ENCODE measurements around the gene ZNF335. TPM values are rescaled to one million over a fixed set of nuclear protein-coding genes. Genes with fewer than 3 reads are reported as not detected.
A peak's percentile ranks its signal among the peaks of the same experiment; 100 is the strongest.

ZNF335 gene
- total and polyA plus RNA-seq, 2 of the 8 experiments (the other 6 are each of a cell fraction or from before 2014, with no cell fraction given) = 12.4 to 14.6 TPM

GRCh38 chr20:45987108-45987780, 15.2 kb upstream of the ZNF335 start:
- no peaks in the 10 kb centered on the region; the same call in 1 of the 2 replicates for H3K23me2 ChIP-seq (ENCODE audit: low read depth, low read length)
- H2BK120ac ChIP-seq (replicated peaks; ENCODE audit: low read depth, low read length) = no peak overlapping the region
- H3K79me2 ChIP-seq (ENCODE audit: control insufficient read depth in 1 of 2, insufficient read depth in 2 of 2, low read length in 2 of 2) = no peaks in the 10 kb centered on the region
- no peak overlapping the region for H3K56ac ChIP-seq (replicated peaks; ENCODE audit: insufficient read length, low read depth, low read length)
- no peak overlapping the region for H2BK5ac ChIP-seq (ENCODE audit: low read depth, low read length)
- H3K9ac ChIP-seq (replicated peaks in 1 of 4; ENCODE audit: extremely low read depth in 1 of 4, low read depth in 3 of 4, low read length in 3 of 4) = no peak overlapping the region
- H2BK12ac ChIP-seq (ENCODE audit: low read depth, low read length) = no peak overlapping the region
- H4K20me1 ChIP-seq (replicated peaks in 1 of 2; ENCODE audit: control insufficient read depth in 1 of 2, insufficient read depth in 2 of 2, low read length in 2 of 2) = no peaks in the 10 kb centered on the region
- no peaks in the 10 kb centered on the region for H3K27me3 ChIP-seq (replicated peaks in 1 of 4; ENCODE audit: control insufficient read depth in 3 of 4, extremely low read depth in 1 of 4, insufficient read depth in 3 of 4, low read length in 3 of 4)
- no peak overlapping the region for H3K27ac ChIP-seq (ENCODE audit: low read depth, low read length)
- ChIA-PET POLR2A (ENCODE audit: partially characterized antibody) (interaction anchor here (0.6 to 1.8 kb wide), 13 partner anchors 12 to 71 kb away, joined by 3 to 12 read pairs (median 3); partner anchors contain the start of gene PCIF1), CTCF (ENCODE audit: partially characterized antibody) (interaction anchor here (0.5 to 12.8 kb wide), 31 partner anchors 8 to 1936 kb away, joined by 3 to 156 read pairs (median 5); partner anchors contain the start of genes MMP9 and SLC12A5)
- no peak overlapping the region for H3K4me3 ChIP-seq (ENCODE audit: extremely low read depth in 1 of 4, insufficient read depth in 2 of 4, low read depth in 3 of 4, low read length in 4 of 4)
- no peaks in the 10 kb centered on the region for H3K9me3 ChIP-seq (ENCODE audit: insufficient read depth in 2 of 2, low read depth in 1 of 2, low read length in 1 of 2)
- H3K23ac ChIP-seq (ENCODE audit: insufficient read length) = no peak overlapping the region
- H4K8ac ChIP-seq (ENCODE audit: extremely low read depth, insufficient read depth, low read length) = no peak overlapping the region
- no peaks in the 10 kb centered on the region for H3K36me3 ChIP-seq (ENCODE audit: control insufficient read depth in 2 of 4, insufficient read depth in 4 of 4, low read length in 3 of 4)
- no peak overlapping the region for H2BK20ac ChIP-seq (ENCODE audit: low read length)
- FAIRE-seq (no peak), DNase-seq (ENCODE audit: low read depth in 1 of 2, low spot score in 2 of 2) (peak in 1 of 2 experiments; percentile 95)
- no peak overlapping the region for H3K4me2 ChIP-seq (ENCODE audit: insufficient read depth in 1 of 2, low read depth in 2 of 2, low read length in 2 of 2)
- H3K79me1 ChIP-seq (ENCODE audit: low read depth, low read length) = no peaks in the 10 kb centered on the region
- H2AFZ ChIP-seq (ENCODE audit: low read length) = no peak overlapping the region
- 34% methylated on average over 16 of the region's 16 CpGs; no CpG with 5 or more reads in 1 of the 2 experiments for WGBS, 2 experiments (ENCODE audit: extremely low coverage in 1 of 2, insufficient coverage in 1 of 2, insufficient read length in 1 of 2, insufficient replicate concordance in 2 of 2, low coverage in 1 of 2, low lambda C conversion rate in 2 of 2, missing lambda C conversion rate in 1 of 2)
- no peak overlapping the region for H4K91ac ChIP-seq (replicated peaks; ENCODE audit: insufficient read length, low read length)
- no peak overlapping the region for H2AK5ac ChIP-seq (ENCODE audit: low read depth, low read length)
- no peak overlapping the region for H2BK15ac ChIP-seq (ENCODE audit: low read length)
- peaks cover 0 to 8% (median 6%) of the 10 kb centered on the region in 4 experiments; a peak in 5 of 7 replicates for H3K4me1 ChIP-seq (replicated peaks in 1 of 4; ENCODE audit: control insufficient read depth in 3 of 4, insufficient read depth in 4 of 4, low read length in 3 of 4)
- no peak overlapping the region for H3K4ac ChIP-seq (replicated peaks; ENCODE audit: insufficient read length, low read depth, low read length)
- H4K5ac ChIP-seq (ENCODE audit: insufficient read length, low read depth, low read length) = no peak overlapping the region
- no peak overlapping the region for H3K18ac ChIP-seq (ENCODE audit: extremely low read depth, low read length)
- H3K14ac ChIP-seq (ENCODE audit: insufficient read length) = no peak overlapping the region
- peak; percentile 9; the same call in 1 of the 2 replicates for TF ChIP-seq CREB1 (IDR thresholded peaks at IDR 0.05)
- TF ChIP-seq RAD21 (IDR thresholded peaks at IDR 0.05 in 1 of 2, conservative IDR thresholded peaks at IDR 0.05 in 1 of 2; ENCODE audit: low read depth in 2 of 2, low read length in 2 of 2) = peak; percentile 79 to 89
- TF ChIP-seq KDM1A (IDR thresholded peaks at IDR 0.05; ENCODE audit: borderline replicate concordance, low read length) = peak; percentile 58; the same call in 1 of the 2 replicates
- TF ChIP-seq TAF1 (IDR thresholded peaks at IDR 0.05; ENCODE audit: low read depth, low read length) = 0 out of 2 replicates have a peak, but pooled peaks have one; percentile 21
- TF ChIP-seq, protein P1, sequence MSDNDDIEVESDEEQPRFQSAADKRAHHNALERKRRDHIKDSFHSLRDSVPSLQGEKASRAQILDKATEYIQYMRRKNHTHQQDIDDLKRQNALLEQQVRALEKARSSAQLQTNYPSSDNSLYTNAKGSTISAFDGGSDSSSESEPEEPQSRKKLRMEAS (IDR thresholded peaks at IDR 0.05) = 0 out of 2 replicates have a peak, but pooled peaks have one; percentile 43
- 0 out of 2 replicates have a peak, but pooled peaks have one; percentile 25 for TF ChIP-seq YY1 (IDR thresholded peaks at IDR 0.05; ENCODE audit: low read depth, low read length)
- TF ChIP-seq HDAC2 (IDR thresholded peaks at IDR 0.05; ENCODE audit: borderline replicate concordance in 1 of 2, low read depth in 2 of 2, low read length in 2 of 2) = peak; percentile 27 to 53; a peak in 1 of 4 replicates
- TF ChIP-seq EP300 (IDR thresholded peaks at IDR 0.05; ENCODE audit: borderline replicate concordance in 1 of 2, low read depth in 2 of 2, low read length in 2 of 2) = no peak
- 0 out of 4 replicates have a peak, but pooled peaks of 1 of the 2 experiments have one; percentile 38 for TF ChIP-seq SIN3A (conservative IDR thresholded peaks at IDR 0.05 in 1 of 2, IDR thresholded peaks at IDR 0.05 in 1 of 2; ENCODE audit: low read depth in 1 of 2, low read length in 2 of 2)

Measured in H1 (cell line).